GM18499 (cell line): ENCODE results near the gene SLIT1.

Source experiments
- ATAC-seq: cut with Tn5 transposase; IDR thresholded peaks from one replicate; pipeline ENCODE4 v1.9.1; 2021; ENCODE audit warnings: moderate number of reproducible peaks; ENCODE audit not compliant: insufficient read depth, unreplicated experiment

SLIT1 gene

GRCh38 chr10:96960872-96961271 is 224.9 kb downstream of the SLIT1 start:
- no peak for ATAC-seq

- no peak for ATAC-seq
These were observed 226.0 kb downstream of the SLIT1 start for GRCh38 chr10:96959733-96960132.

- no peak for ATAC-seq
These were observed 227.7 kb downstream of the SLIT1 start for GRCh38 chr10:96958071-96958470.

GRCh38 chr10:96955794-96956193 is 230.0 kb downstream of the SLIT1 start:
- ATAC-seq: no peak

- no peak for ATAC-seq
These were observed 233.8 kb downstream of the SLIT1 start for GRCh38 chr10:96951954-96952353.

- no peak for ATAC-seq
These were observed 236.6 kb downstream of the SLIT1 start for GRCh38 chr10:96949039-96949683.
